Measurements from ENCODE around the gene ADORA3. TPM values are rescaled to one million over a fixed set of nuclear protein-coding genes. Genes with fewer than 3 reads are reported as not detected.

ADORA3 gene
- polyA plus RNA-seq, 1 donor (not counting 4 experiments of a cell fraction or from before 2014, with no cell fraction given): not detected

GRCh38 chr1:111463029-111463683 lies 40.3 kb downstream of the ADORA3 start:
- TF ChIP-seq EZH2 (IDR thresholded peaks at IDR 0.05; ENCODE audit: low read length) (no peak), CTCF (optimal IDR thresholded peaks at IDR 0.05 in 1 of 3, IDR thresholded peaks at IDR 0.05 in 1 of 3, conservative IDR thresholded peaks at IDR 0.05 in 1 of 3; ENCODE audit: extremely low read depth in 1 of 3, insufficient read depth in 2 of 3, low read length in 3 of 3) (no peak)
- H3K36me3 ChIP-seq (ENCODE audit: control insufficient read depth in 2 of 2, extremely low read depth in 1 of 2, insufficient read depth in 2 of 2, low read length in 2 of 2): peaks cover 6 to 15% of the 10 kb centered on the region in 2 experiments
- H3K4me3 ChIP-seq (ENCODE audit: control insufficient read depth in 2 of 3, extremely low read depth in 1 of 3, insufficient read depth in 2 of 3, low read depth in 1 of 3, low read length in 3 of 3): no peak overlapping the region
- no peak for DNase-seq (ENCODE audit: low read depth, low spot score)
- no peak overlapping the region for H3K4me2 ChIP-seq (ENCODE audit: control insufficient read depth, extremely low read depth, insufficient read depth, low read depth, low read length)
- dilution Hi-C loops (cut with MboI; ENCODE audit: extremely low pct_ligation_motif_present, low sequenced_read_pairs): no loop called here
- H3K79me2 ChIP-seq (ENCODE audit: control insufficient read depth, insufficient read depth, low read length): no peaks in the 10 kb centered on the region
- H3K9me1 ChIP-seq (ENCODE audit: control insufficient read depth, extremely low read depth, insufficient read depth, low read length): no peaks in the 10 kb centered on the region
- no peak overlapping the region for H2AFZ ChIP-seq (ENCODE audit: control insufficient read depth, low read length)
- no peak overlapping the region for H3K9ac ChIP-seq (ENCODE audit: control insufficient read depth, extremely low read depth, insufficient read depth, low read length)
- no peaks in the 10 kb centered on the region for H3K27me3 ChIP-seq (ENCODE audit: control insufficient read depth, extremely low read depth, insufficient read depth, low read length)
- peak; percentile 17 for FAIRE-seq
- no peak overlapping the region for H3K27ac ChIP-seq (ENCODE audit: control insufficient read depth, insufficient read depth, low read length)
- peaks cover 3% of the 10 kb centered on the region for H3K4me1 ChIP-seq (ENCODE audit: control insufficient read depth, extremely low read depth, insufficient read depth, low read length)
- H3K9me3 ChIP-seq (ENCODE audit: control insufficient read depth, low read depth, low read length): no peaks in the 10 kb centered on the region
- H4K20me1 ChIP-seq (ENCODE audit: control insufficient read depth, extremely low read depth, insufficient read depth, low read length): no peaks in the 10 kb centered on the region

- Histone ChIP-seq H3K27me3 (ENCODE audit: control insufficient read depth, extremely low read depth, insufficient read depth, low read length) (no peaks in the 10 kb centered on the region), H3K9me3 (ENCODE audit: control insufficient read depth, low read depth, low read length) (no peaks in the 10 kb centered on the region), H4K20me1 (ENCODE audit: control insufficient read depth, extremely low read depth, insufficient read depth, low read length) (no peaks in the 10 kb centered on the region), H3K4me2 (ENCODE audit: control insufficient read depth, extremely low read depth, insufficient read depth, low read depth, low read length) (no peak overlapping the region), H3K36me3 (ENCODE audit: control insufficient read depth in 2 of 2, extremely low read depth in 1 of 2, insufficient read depth in 2 of 2, low read length in 2 of 2) (peaks cover 6 to 19% of the 10 kb centered on the region in 2 experiments), H2AFZ (ENCODE audit: control insufficient read depth, low read length) (no peak overlapping the region), H3K4me3 (ENCODE audit: control insufficient read depth in 2 of 3, extremely low read depth in 1 of 3, insufficient read depth in 2 of 3, low read depth in 1 of 3, low read length in 3 of 3) (no peak overlapping the region), H3K9ac (ENCODE audit: control insufficient read depth, extremely low read depth, insufficient read depth, low read length) (no peak overlapping the region), H3K27ac (ENCODE audit: control insufficient read depth, insufficient read depth, low read length) (no peak overlapping the region), H3K79me2 (ENCODE audit: control insufficient read depth, insufficient read depth, low read length) (no peaks in the 10 kb centered on the region), H3K4me1 (ENCODE audit: control insufficient read depth, extremely low read depth, insufficient read depth, low read length) (peaks cover 3% of the 10 kb centered on the region), H3K9me1 (ENCODE audit: control insufficient read depth, extremely low read depth, insufficient read depth, low read length) (no peaks in the 10 kb centered on the region)
- TF ChIP-seq CTCF (optimal IDR thresholded peaks at IDR 0.05 in 1 of 3, IDR thresholded peaks at IDR 0.05 in 1 of 3, conservative IDR thresholded peaks at IDR 0.05 in 1 of 3; ENCODE audit: extremely low read depth in 1 of 3, insufficient read depth in 2 of 3, low read length in 3 of 3) (no peak), EZH2 (IDR thresholded peaks at IDR 0.05; ENCODE audit: low read length) (no peak)
- dilution Hi-C loops (cut with MboI; ENCODE audit: extremely low pct_ligation_motif_present, low sequenced_read_pairs): no loop called here
- FAIRE-seq (no peak), DNase-seq (ENCODE audit: low read depth, low spot score) (no peak)
Observed at GRCh38 chr1:111462370-111463028, 40.9 kb downstream of the ADORA3 start.

Measured in keratinocyte (primary cell).